Activated B cell treated with CpG ODN at 0.5 μM for 24 hours (primary cell): ENCODE measurements around the gene MPDU1. TPM values are rescaled to one million over a fixed set of nuclear protein-coding genes. Genes with fewer than 3 reads are reported as not detected.

Experiments used
- ATAC-seq: fragments of 200-7000 bp; cut with Tn5 transposase; one replicate; pipeline ENCODE4 v1.10.0; 2021; ENCODE audit warnings: low read depth, mild to moderate bottlenecking, moderate library complexity
- CTCF ChIA-PET: fragments of 350-600 bp; sonication (Branson Sonifier 250); formaldehyde crosslinking; loops from one replicate; lab custom pipeline; 2021; ENCODE audit warnings: antibody characterized with exemption; lab: Charles Lee
- POLR2A ChIA-PET: fragments of 350-600 bp; sonication (Branson Sonifier 250); formaldehyde crosslinking; loops from one replicate; lab custom pipeline; 2021; ENCODE audit warnings: antibody characterized with exemption; lab: Charles Lee
- DNase-seq: peaks from one replicate; pipeline ENCODE4 v3.0.0; 2022
- H3K27ac Mint-ChIP-seq: one replicate; pipeline ENCODE4 v1.8.0; 2020; ENCODE audit warnings: mixed read lengths
- H3K27me3 Mint-ChIP-seq: one replicate; pipeline ENCODE4 v1.8.0; 2021; ENCODE audit warnings: mixed read lengths
- H3K36me3 Mint-ChIP-seq: one replicate; pipeline ENCODE4 v1.8.0; 2021; ENCODE audit warnings: low read depth, mixed read lengths
- H3K4me1 Mint-ChIP-seq: one replicate; pipeline ENCODE4 v1.8.0; 2021; ENCODE audit warnings: mixed read lengths
- H3K4me3 Mint-ChIP-seq: one replicate; pipeline ENCODE4 v1.8.0; 2020; ENCODE audit warnings: mild to moderate bottlenecking, mixed read lengths
- H3K9me3 Mint-ChIP-seq: one replicate; pipeline ENCODE4 v1.8.0; 2020; ENCODE audit warnings: mixed read lengths
- intact Hi-C: fragments of 100-400 bp; cut with micrococcal nuclease; formaldehyde crosslinking; loops from one replicate; pipeline ENCODE4 v1.15.1; 2024
- total RNA-seq: library from RNA; stranded (reverse); gene quantifications from 2 replicates; pipeline ENCODE4 v1.2.3, GENCODE V29; 2022
- TF ChIP-seq, protein P1 (sequence below): fragments of 200-600 bp; IDR thresholded peaks from one replicate; pipeline ENCODE4 v1.8.0; 2022; ENCODE audit warnings: antibody characterized with exemption, mild to moderate bottlenecking

MPDU1 gene
- total RNA-seq, 1 donor from 2014 or later, result 58.9 TPM

DNA sequence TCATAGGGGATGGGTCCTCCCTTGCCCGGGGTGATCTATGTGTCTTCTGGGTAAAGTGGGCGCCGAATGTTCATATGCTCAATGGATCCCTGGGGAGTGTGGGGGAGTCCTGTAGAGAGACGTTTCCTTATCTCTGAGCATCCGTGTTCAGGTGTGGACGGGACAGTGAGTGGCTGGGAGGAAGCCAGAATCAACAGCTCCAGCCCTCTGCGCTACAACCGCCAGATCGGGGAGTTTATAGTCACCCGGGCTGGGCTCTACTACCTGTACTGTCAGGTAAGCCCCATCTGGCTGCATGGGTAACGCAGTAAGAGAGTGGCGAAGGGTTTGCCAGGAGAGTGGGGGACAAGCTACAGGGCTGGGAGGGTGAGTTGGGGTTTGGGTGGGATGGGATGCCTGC lies 27.0 kb upstream of the MPDU1 start:
- ChIA-PET POLR2A (interaction anchor here (0.7 to 7.9 kb wide), 6 partner anchors 15 to 130 kb away, joined by 3 to 98 read pairs (median 18); partner anchors contain the start of genes POLR2A, TMEM102 and TP53), CTCF (interaction anchor here (1.5 to 6.1 kb wide), 2 partner anchors 33 to 38 kb away, joined by 3 to 364 read pairs; no protein-coding TSS in a partner anchor)
- no peak for ATAC-seq
- TF ChIP-seq, protein P1, sequence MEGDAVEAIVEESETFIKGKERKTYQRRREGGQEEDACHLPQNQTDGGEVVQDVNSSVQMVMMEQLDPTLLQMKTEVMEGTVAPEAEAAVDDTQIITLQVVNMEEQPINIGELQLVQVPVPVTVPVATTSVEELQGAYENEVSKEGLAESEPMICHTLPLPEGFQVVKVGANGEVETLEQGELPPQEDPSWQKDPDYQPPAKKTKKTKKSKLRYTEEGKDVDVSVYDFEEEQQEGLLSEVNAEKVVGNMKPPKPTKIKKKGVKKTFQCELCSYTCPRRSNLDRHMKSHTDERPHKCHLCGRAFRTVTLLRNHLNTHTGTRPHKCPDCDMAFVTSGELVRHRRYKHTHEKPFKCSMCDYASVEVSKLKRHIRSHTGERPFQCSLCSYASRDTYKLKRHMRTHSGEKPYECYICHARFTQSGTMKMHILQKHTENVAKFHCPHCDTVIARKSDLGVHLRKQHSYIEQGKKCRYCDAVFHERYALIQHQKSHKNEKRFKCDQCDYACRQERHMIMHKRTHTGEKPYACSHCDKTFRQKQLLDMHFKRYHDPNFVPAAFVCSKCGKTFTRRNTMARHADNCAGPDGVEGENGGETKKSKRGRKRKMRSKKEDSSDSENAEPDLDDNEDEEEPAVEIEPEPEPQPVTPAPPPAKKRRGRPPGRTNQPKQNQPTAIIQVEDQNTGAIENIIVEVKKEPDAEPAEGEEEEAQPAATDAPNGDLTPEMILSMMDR, result no peak
- intact Hi-C loops, result no loop called here
- Mint-ChIP-seq H3K4me3 (no peak overlapping the region), H3K27me3 (no peaks in the 10 kb centered on the region), H3K4me1 (peaks cover 81% of the 10 kb centered on the region), H3K36me3 (peaks cover 13% of the 10 kb centered on the region), H3K9me3 (no peaks in the 10 kb centered on the region), H3K27ac (peak overlapping the region; percentile 16)
- no peak for DNase-seq

DNA sequence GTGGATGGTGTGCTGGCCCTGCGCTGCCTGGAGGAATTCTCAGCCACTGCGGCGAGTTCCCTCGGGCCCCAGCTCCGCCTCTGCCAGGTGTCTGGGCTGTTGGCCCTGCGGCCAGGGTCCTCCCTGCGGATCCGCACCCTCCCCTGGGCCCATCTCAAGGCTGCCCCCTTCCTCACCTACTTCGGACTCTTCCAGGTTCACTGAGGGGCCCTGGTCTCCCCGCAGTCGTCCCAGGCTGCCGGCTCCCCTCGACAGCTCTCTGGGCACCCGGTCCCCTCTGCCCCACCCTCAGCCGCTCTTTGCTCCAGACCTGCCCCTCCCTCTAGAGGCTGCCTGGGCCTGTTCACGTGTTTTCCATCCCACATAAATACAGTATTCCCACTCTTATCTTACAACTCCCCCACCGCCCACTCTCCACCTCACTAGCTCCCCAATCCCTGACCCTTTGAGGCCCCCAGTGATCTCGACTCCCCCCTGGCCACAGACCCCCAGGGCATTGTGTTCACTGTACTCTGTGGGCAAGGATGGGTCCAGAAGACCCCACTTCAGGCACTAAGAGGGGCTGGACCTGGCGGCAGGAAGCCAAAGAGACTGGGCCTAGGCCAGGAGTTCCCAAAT lies 26.4 kb upstream of the MPDU1 start:
- Mint-ChIP-seq H3K4me1 (peaks cover 74% of the 10 kb centered on the region), H3K36me3 (peaks cover 14% of the 10 kb centered on the region), H3K9me3 (no peaks in the 10 kb centered on the region), H3K27ac (no peak overlapping the region), H3K4me3 (no peak overlapping the region), H3K27me3 (no peaks in the 10 kb centered on the region)
- ATAC-seq (no peak), DNase-seq (no peak)
- ChIA-PET POLR2A (interaction anchor here (0.6 to 7.9 kb wide), 13 partner anchors 8 to 129 kb away, joined by 3 to 98 read pairs (median 13); partner anchors contain the start of genes CD68, MPDU1, POLR2A and TMEM102), CTCF (interaction anchor here (1.5 to 6.1 kb wide), 3 partner anchors 32 to 120 kb away, joined by 3 to 364 read pairs (median 4); no protein-coding TSS in a partner anchor)
- TF ChIP-seq, protein P1, result no peak
- intact Hi-C loops, result no loop called here

DNA sequence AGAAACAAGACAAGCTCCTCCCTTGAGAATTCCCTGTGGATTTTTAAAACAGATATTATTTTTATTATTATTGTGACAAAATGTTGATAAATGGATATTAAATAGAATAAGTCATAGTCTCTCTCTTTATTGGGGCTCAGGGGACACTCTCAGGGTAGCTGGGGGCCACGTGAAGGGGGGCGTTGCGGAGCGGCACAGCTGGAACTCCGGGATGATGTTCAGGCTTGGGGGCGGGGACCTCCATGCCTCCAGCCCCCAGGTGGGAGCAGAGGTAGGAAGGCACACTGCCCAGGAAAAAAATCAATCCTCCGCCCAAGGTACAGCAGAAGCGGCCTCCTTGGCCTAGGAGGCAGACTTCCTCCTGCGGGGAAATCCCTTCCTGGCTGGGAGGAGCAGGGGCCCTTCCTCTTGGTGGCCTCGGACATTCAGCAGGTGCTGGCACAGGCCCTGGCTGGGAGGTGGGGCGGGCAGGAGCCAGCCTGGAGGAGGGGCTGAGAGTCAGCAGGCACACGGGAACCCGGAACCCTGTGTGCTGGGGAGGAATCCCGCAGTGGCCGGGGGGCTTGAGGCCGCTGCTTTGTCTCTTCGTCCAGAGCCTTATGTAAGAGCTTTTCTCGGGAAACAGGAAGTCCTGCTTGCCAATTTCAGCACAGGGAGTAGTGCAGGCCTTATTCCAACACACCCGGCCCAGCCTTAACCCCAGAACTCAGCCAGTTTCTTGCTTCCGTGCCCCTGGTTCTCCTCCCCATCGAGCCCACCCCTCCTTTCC lies 25.7 kb upstream of the MPDU1 start:
- POLR2A ChIA-PET, result interaction anchor here (0.6 to 7.9 kb wide), 15 partner anchors 9 to 320 kb away, joined by 3 to 98 read pairs (median 8); partner anchors contain the start of genes CD68, MPDU1, POLR2A and TMEM102

GRCh38 chr17:7558544-7559319 lies 24.9 kb upstream of the MPDU1 start, which contains the start of gene TNFSF13:
TNFSF13 (plus strand) TSS chr17:7558750; CDS start chr17:7559040, 290 bp downstream.
- peak within 1 kb of the TSS; percentile 96 for H3K27ac Mint-ChIP-seq
- peak within 1 kb of the TSS; percentile 84 for H3K4me3 Mint-ChIP-seq
- ChIA-PET CTCF (interaction anchor here (1.0 to 6.1 kb wide), 4 partner anchors 40 to 203 kb away, joined by 3 to 364 read pairs (median 4); partner anchors contain the start of gene TMEM95), POLR2A (interaction anchor here (0.6 to 7.9 kb wide), 14 partner anchors 8 to 689 kb away, joined by 3 to 98 read pairs (median 10); partner anchors contain the start of genes CD68, CTC1, MPDU1 and POLR2A)
- intact Hi-C loops, result no loop called here
- ATAC-seq (no peak), DNase-seq (no peak)
- peaks cover 67% of the 10 kb centered on the region for H3K4me1 Mint-ChIP-seq
- H3K9me3 Mint-ChIP-seq, result no peaks in the 10 kb centered on the region
- TF ChIP-seq, protein P1, result no peak
- H3K27me3 Mint-ChIP-seq, result no peaks in the 10 kb centered on the region
- H3K36me3 Mint-ChIP-seq, result peaks cover 22% of the 10 kb centered on the region

More for the DNA sequence above, 25.7 kb upstream of the MPDU1 start:
- peaks cover 21% of the 10 kb centered on the region for H3K36me3 Mint-ChIP-seq
- DNase-seq, result peak; percentile 60
- H3K27ac Mint-ChIP-seq, result peak overlapping the region; percentile 96
- H3K4me3 Mint-ChIP-seq, result peak overlapping the region; percentile 84
- peaks cover 74% of the 10 kb centered on the region for H3K4me1 Mint-ChIP-seq
- H3K9me3 Mint-ChIP-seq, result no peaks in the 10 kb centered on the region
- intact Hi-C loops, result no loop called here
- peak; percentile 32 for ATAC-seq
- CTCF ChIA-PET, result interaction anchor here (1.0 to 6.1 kb wide), 5 partner anchors 31 to 202 kb away, joined by 3 to 364 read pairs (median 4); partner anchors contain the start of gene TMEM95
- H3K27me3 Mint-ChIP-seq, result no peaks in the 10 kb centered on the region
- TF ChIP-seq, protein P1, result no peak
